Heart left ventricle (tissue), 13 donors: Measurements from ENCODE around the gene SEMA4D.

Source experiments
- POLR2A ChIP-seq, 2 donors: fragments of 450-650 bp; IDR thresholded peaks; one replicate each; pipeline ENCODE4 v1.6.1; 2017; ENCODE audit warnings: antibody characterized with exemption in 2 of 2, mild to moderate bottlenecking in 2 of 2, moderate library complexity in 2 of 2
- TF ChIP-seq, protein P1 (sequence below), 12 donors: fragments of 200-600 bp; sonication (generic) in 4 of 12; IDR thresholded peaks; one replicate each; pipeline versions ENCODE4 v1.5.0 to v1.8.0; 2018 to 2022; ENCODE audit warnings: antibody characterized with exemption in 12 of 12, mild to moderate bottlenecking in 5 of 12
- donor health status: ischemic (EF 13 %, LVEDD 7.1; RV severe dilation, severe dysfunction).
- donor health status: DM: no; HTN: yes; CAD: no.
- donor health status: DM: no; HTN: no; CAD: no.
- donor health status: ischemic (EF 25% LVEDD 6.9; RV normal size, moderate dysfunction).
- donor health status: ischemic (EF 25% LVEDD 5.7; RV mildly dilated, moderate dysfunction).
- donor health status: ischemic (EF 35%, LVEDD 5.7; RV mildly dilated, moderate dysfunction).
- donor health status: nonischemic (EF 11% LVEDD 7.7; RV severe dilation, severe dysfunction).
- donor health status: DM: yes; HTN: yes; CAD: no.
- donor health status: PGD.
- donor health status: ischemic (EF 29% LVEDD 5.4; RV normal size, mild dysfunction).
- donor health status: nonischemic (EF 23%, LVEDD 6.1; RV moderate dilation, normal function).

DNA sequence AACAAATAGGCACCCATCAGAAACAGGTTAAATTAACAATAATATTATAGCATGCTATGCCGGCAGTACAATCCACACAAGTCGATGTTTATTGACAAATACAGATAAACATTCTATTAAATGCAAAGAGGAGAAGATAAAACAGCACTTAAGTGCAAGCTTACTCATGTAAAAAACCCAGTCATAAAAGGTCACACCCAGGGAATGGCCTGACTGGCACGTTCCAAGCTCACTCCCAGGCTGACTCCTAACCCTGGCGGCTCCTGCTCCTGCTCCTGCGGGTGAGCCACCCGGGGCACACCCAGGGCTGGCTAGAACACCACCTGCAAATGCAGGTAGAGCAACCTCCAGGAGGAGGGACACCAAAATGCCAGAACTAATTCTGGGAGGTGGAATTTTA, 66.9 kb downstream of the SEMA4D start:
- TF ChIP-seq, protein P1, sequence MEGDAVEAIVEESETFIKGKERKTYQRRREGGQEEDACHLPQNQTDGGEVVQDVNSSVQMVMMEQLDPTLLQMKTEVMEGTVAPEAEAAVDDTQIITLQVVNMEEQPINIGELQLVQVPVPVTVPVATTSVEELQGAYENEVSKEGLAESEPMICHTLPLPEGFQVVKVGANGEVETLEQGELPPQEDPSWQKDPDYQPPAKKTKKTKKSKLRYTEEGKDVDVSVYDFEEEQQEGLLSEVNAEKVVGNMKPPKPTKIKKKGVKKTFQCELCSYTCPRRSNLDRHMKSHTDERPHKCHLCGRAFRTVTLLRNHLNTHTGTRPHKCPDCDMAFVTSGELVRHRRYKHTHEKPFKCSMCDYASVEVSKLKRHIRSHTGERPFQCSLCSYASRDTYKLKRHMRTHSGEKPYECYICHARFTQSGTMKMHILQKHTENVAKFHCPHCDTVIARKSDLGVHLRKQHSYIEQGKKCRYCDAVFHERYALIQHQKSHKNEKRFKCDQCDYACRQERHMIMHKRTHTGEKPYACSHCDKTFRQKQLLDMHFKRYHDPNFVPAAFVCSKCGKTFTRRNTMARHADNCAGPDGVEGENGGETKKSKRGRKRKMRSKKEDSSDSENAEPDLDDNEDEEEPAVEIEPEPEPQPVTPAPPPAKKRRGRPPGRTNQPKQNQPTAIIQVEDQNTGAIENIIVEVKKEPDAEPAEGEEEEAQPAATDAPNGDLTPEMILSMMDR (IDR thresholded peaks at IDR 0.05) = no peak
- TF ChIP-seq POLR2A (IDR thresholded peaks at IDR 0.05) = no peak
